Mesenchymal stem cell (in vitro differentiated cells and primary cell): ENCODE measurements around the gene RNF212B.

Source experiments
- DNase-seq: peaks from one replicate; pipeline ENCODE4 v3.0.0-alpha.2; 2013
- H2AFZ ChIP-seq: one replicate; pipeline ENCODE4 v1.6.1; 2013; ENCODE audit warnings: low read depth, mild to moderate bottlenecking, control low read depth, inconsistent platforms, low read length, moderate library complexity
- H2AK5ac ChIP-seq: 2 replicates; pipeline ENCODE4 v1.6.1; 2013; ENCODE audit warnings: low read length, moderate library complexity, mild to moderate bottlenecking, inconsistent platforms; ENCODE audit not compliant: severe bottlenecking
- H2BK120ac ChIP-seq: one replicate; pipeline ENCODE4 v1.6.1; 2013; ENCODE audit warnings: low read depth, mild to moderate bottlenecking, inconsistent platforms, low read length, moderate library complexity
- H2BK12ac ChIP-seq, 2 experiments: one replicate each; pipeline ENCODE4 v1.6.1; 2013; ENCODE audit warnings: inconsistent platforms in 2 of 2, low read length in 2 of 2, mild to moderate bottlenecking in 2 of 2, moderate library complexity in 2 of 2, control low read depth in 1 of 2
- H2BK15ac ChIP-seq: one replicate; pipeline ENCODE4 v1.6.1; 2013; ENCODE audit warnings: mild to moderate bottlenecking, low read depth, inconsistent platforms; ENCODE audit not compliant: poor library complexity, severe bottlenecking
- H2BK5ac ChIP-seq: 2 replicates; pipeline ENCODE4 v1.6.1; 2013; ENCODE audit warnings: low read depth, mild to moderate bottlenecking, low read length, control low read depth, inconsistent platforms; ENCODE audit not compliant: poor library complexity, severe bottlenecking
- H3K14ac ChIP-seq, 2 experiments: one replicate each; pipeline ENCODE4 v1.6.1; 2013; ENCODE audit warnings: inconsistent platforms in 2 of 2, low read length in 2 of 2, control low read depth in 1 of 2, mild to moderate bottlenecking in 1 of 2, moderate library complexity in 1 of 2
- H3K18ac ChIP-seq, 2 experiments: one replicate each; pipeline ENCODE4 v1.6.1; 2013; ENCODE audit warnings: inconsistent platforms in 2 of 2, low read length in 2 of 2, control low read depth in 1 of 2, low read depth in 1 of 2, mild to moderate bottlenecking in 1 of 2
- H3K23ac ChIP-seq, 2 experiments: one replicate each; pipeline ENCODE4 v1.6.1; 2013; ENCODE audit warnings: inconsistent platforms in 2 of 2, low read length in 2 of 2, mild to moderate bottlenecking in 2 of 2, moderate library complexity in 2 of 2, control low read depth in 1 of 2
- H3K27ac ChIP-seq: 2 replicates; pipeline ENCODE4 v1.5.1; 2013; ENCODE audit warnings: mild to moderate bottlenecking, moderate library complexity, low read length, control low read depth, inconsistent platforms; ENCODE audit not compliant: poor library complexity, severe bottlenecking
- H3K27me3 ChIP-seq, 2 experiments: 2 replicates each; pipeline versions ENCODE4 v1.6.1 to v1.7.0; 2013; ENCODE audit warnings: low read length in 2 of 2, mild to moderate bottlenecking in 2 of 2, moderate library complexity in 2 of 2, control low read depth in 1 of 2, inconsistent platforms in 1 of 2; ENCODE audit not compliant: control insufficient read depth in 1 of 2, insufficient read depth in 1 of 2
- H3K36me3 ChIP-seq, 2 experiments: 2 replicates each; pipeline versions ENCODE4 v1.6.1 to v1.7.0; 2013; ENCODE audit warnings: low read length in 2 of 2, control low read depth in 1 of 2, inconsistent platforms in 1 of 2, low read depth in 1 of 2, mild to moderate bottlenecking in 1 of 2; ENCODE audit not compliant: insufficient read depth in 2 of 2, control insufficient read depth in 1 of 2
- H3K4ac ChIP-seq, 2 experiments: one replicate each; pipeline ENCODE4 v1.6.1; 2013; ENCODE audit warnings: inconsistent platforms in 2 of 2, low read length in 2 of 2, mild to moderate bottlenecking in 2 of 2, moderate library complexity in 2 of 2, control low read depth in 1 of 2, low read depth in 1 of 2
- H3K4me1 ChIP-seq: 2 replicates; pipeline ENCODE4 v1.6.1; 2013; ENCODE audit warnings: low read depth, low read length, control low read depth; ENCODE audit not compliant: control insufficient read depth, insufficient read depth
- H3K4me2 ChIP-seq: 2 replicates; pipeline ENCODE4 v1.6.1; 2013; ENCODE audit warnings: low read length, mild to moderate bottlenecking, inconsistent platforms; ENCODE audit not compliant: poor library complexity, severe bottlenecking
- H3K4me3 ChIP-seq, 2 experiments: 2 replicates each; pipeline versions ENCODE4 v1.5.1 to v1.7.0; 2013; ENCODE audit warnings: low read length in 2 of 2, mild to moderate bottlenecking in 2 of 2, control low read depth in 1 of 2, low read depth in 1 of 2; ENCODE audit not compliant: insufficient read depth in 1 of 2
- H3K79me1 ChIP-seq: replicated peaks from 2 replicates; pipeline ENCODE4 v1.6.1; 2013; ENCODE audit warnings: mild to moderate bottlenecking, control low read depth, low read length, inconsistent platforms; ENCODE audit not compliant: poor library complexity, severe bottlenecking
- H3K9ac ChIP-seq: 2 replicates; pipeline ENCODE4 v1.7.0; 2013; ENCODE audit warnings: mild to moderate bottlenecking, low read length, moderate library complexity
- H3K9me3 ChIP-seq: 2 replicates; pipeline ENCODE4 v1.7.0; 2013; ENCODE audit warnings: mild to moderate bottlenecking, low read length; ENCODE audit not compliant: control insufficient read depth
- H4K8ac ChIP-seq: one replicate; pipeline ENCODE4 v1.6.1; 2013; ENCODE audit warnings: inconsistent platforms, mild to moderate bottlenecking, low read length, moderate library complexity
- H4K91ac ChIP-seq: one replicate; pipeline ENCODE4 v1.6.1; 2013; ENCODE audit warnings: mild to moderate bottlenecking, low read length, inconsistent platforms
- WGBS: methylation state at CpG from one replicate; pipeline ENCODE4 v1.1.7; 2013; ENCODE audit warnings: mixed read lengths; 5-methylcytosine and 5-hydroxymethylcytosine counted together

The RNF212B gene

DNA sequence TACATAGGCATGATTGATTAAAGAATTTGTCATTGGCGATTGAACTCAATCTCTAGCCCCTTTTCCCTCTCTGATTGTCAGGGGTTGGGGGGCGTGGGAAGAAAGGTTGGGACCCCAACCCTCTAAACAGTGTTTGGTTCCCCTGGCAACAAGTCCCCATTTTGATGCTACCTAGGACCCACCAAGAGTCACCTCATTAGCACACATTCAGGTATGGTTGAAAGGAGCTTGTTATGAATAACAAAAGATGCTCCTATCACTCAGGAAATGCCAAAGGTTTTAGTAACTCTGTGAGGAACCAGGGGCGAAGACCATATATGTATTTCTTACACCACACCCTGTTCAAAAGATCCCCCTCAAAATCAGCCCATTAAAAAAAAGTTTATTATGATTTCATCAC, 14.3 kb downstream of the RNF212B start:
- H3K36me3 ChIP-seq, result no peaks in the 10 kb centered on the region
- H3K18ac ChIP-seq, result no peak overlapping the region
- no peak overlapping the region for H4K91ac ChIP-seq
- peaks cover 9 to 10% of the 10 kb centered on the region in 2 experiments for H3K27me3 ChIP-seq
- no peaks in the 10 kb centered on the region for H3K9me3 ChIP-seq
- WGBS, result 58% methylated on average over 2 of the region's 3 CpGs
- H3K23ac ChIP-seq, result no peak overlapping the region
- no peak overlapping the region for H3K4me2 ChIP-seq
- no peak overlapping the region for H2BK5ac ChIP-seq
- no peak overlapping the region for H2BK15ac ChIP-seq
- H2BK120ac ChIP-seq, result no peak overlapping the region
- H3K9ac ChIP-seq, result no peak overlapping the region
- no peaks in the 10 kb centered on the region for H3K79me1 ChIP-seq
- no peak overlapping the region for H2BK12ac ChIP-seq
- H3K4me1 ChIP-seq, result no peaks in the 10 kb centered on the region
- H3K14ac ChIP-seq, result no peak overlapping the region
- no peak for DNase-seq
- no peak overlapping the region for H2AFZ ChIP-seq
- H4K8ac ChIP-seq, result no peak overlapping the region
- H3K27ac ChIP-seq, result no peak overlapping the region
- no peak overlapping the region for H3K4me3 ChIP-seq
- no peak overlapping the region for H3K4ac ChIP-seq
- no peak overlapping the region for H2AK5ac ChIP-seq

DNA sequence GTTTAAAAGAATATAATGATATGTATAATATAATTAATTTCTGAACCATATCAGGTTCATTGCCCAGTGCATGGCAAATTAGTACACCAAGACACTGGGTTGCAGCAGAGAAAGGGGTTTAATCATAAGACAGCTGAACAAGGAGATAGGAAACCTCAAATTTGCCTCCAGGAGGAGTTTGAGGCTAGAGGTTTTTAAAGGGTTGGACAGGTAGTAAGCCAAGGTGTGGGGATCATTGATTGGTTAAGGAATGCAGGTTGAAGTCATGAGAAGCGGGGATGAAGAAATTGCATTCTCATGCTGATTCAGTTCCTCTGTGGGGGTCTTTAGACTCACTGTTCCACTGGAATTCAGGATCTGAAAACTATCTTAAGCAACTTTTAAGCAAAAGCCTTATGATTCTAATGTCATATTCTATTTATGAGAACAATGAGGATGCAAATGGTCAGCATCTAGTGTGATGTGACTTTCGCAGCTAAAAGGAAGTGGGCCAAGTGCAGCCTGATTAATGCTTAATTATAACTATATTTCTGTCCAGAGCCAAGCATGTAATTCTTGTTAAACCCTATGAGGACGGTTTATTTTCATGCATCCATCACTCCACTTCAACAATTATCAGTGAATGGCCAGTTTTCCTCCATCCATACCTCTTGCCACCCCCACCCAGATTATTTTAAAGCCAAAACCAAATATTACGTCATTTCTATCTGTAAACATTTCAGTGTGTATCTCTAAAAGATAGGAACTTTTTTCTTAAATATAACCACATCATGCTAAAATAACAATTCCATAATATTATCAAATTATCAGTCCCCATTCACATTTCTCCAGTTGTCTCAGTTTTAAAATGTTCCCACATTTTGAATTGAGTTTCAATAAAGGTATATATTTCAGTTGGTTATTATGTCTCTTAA, 14.9 kb downstream of the RNF212B start:
- H2BK120ac ChIP-seq, result no peak overlapping the region
- H4K91ac ChIP-seq, result no peak overlapping the region
- WGBS, result 64% methylated on average over 3 of the region's 4 CpGs
- no peak overlapping the region for H2AFZ ChIP-seq
- H3K9ac ChIP-seq, result no peak overlapping the region
- H3K79me1 ChIP-seq, result no peaks in the 10 kb centered on the region
- no peak overlapping the region for H2AK5ac ChIP-seq
- no peak overlapping the region for H3K4me3 ChIP-seq
- H3K27ac ChIP-seq, result no peak overlapping the region
- H2BK5ac ChIP-seq, result no peak overlapping the region
- no peak overlapping the region for H3K23ac ChIP-seq
- no peaks in the 10 kb centered on the region for H3K9me3 ChIP-seq
- no peak overlapping the region for H3K4ac ChIP-seq
- H3K36me3 ChIP-seq, result no peaks in the 10 kb centered on the region
- no peak overlapping the region for H3K14ac ChIP-seq
- H4K8ac ChIP-seq, result no peak overlapping the region
- H2BK15ac ChIP-seq, result no peak overlapping the region
- no peak for DNase-seq
- H3K4me2 ChIP-seq, result no peak overlapping the region
- no peaks in the 10 kb centered on the region for H3K4me1 ChIP-seq
- no peak overlapping the region for H2BK12ac ChIP-seq
- H3K27me3 ChIP-seq, result peaks cover 9 to 10% of the 10 kb centered on the region in 2 experiments
- H3K18ac ChIP-seq, result no peak overlapping the region

DNA sequence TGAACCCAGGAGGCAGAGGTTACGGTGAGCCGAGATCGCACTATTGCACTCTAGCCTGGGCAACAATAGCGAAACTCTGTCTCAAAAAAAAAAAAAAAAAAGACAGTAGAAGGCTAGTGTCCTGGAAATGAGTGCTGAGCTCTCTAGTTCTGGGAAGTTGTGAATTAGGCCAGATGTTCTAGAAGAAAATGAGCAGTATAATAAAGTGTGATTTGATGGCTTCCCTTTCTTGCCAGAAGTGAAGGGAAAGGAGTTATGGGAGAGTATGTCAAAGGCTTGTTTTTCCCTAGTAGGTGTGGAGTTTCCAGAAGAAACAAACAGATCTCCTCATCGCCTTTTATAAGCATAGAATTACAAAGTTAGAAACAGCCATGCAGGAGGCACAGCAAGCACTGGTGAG, 20.5 kb downstream of the RNF212B start:
- H3K27ac ChIP-seq, result no peak overlapping the region
- no peak overlapping the region for H3K4me2 ChIP-seq
- H2BK5ac ChIP-seq, result no peak overlapping the region
- H3K36me3 ChIP-seq, result no peaks in the 10 kb centered on the region
- no peak overlapping the region for H2BK15ac ChIP-seq
- H2AK5ac ChIP-seq, result no peak overlapping the region
- no peak overlapping the region for H3K9ac ChIP-seq
- 89% methylated on average over 5 of the region's 5 CpGs for WGBS
- H3K4me1 ChIP-seq, result no peaks in the 10 kb centered on the region
- no peak for DNase-seq
- no peak overlapping the region for H2BK12ac ChIP-seq
- no peak overlapping the region for H3K23ac ChIP-seq
- no peak overlapping the region for H3K4ac ChIP-seq
- no peak overlapping the region for H3K4me3 ChIP-seq
- no peaks in the 10 kb centered on the region for H3K79me1 ChIP-seq
- no peak overlapping the region for H3K18ac ChIP-seq
- H4K8ac ChIP-seq, result no peak overlapping the region
- no peak overlapping the region for H4K91ac ChIP-seq
- no peak overlapping the region for H3K14ac ChIP-seq
- H3K27me3 ChIP-seq, result peaks cover 19% of the 10 kb centered on the region in 2 experiments
- no peak overlapping the region for H2AFZ ChIP-seq
- H2BK120ac ChIP-seq, result no peak overlapping the region
- H3K9me3 ChIP-seq, result no peaks in the 10 kb centered on the region

- Histone ChIP-seq H3K4me3 (no peak overlapping the region), H3K4me2 (no peak overlapping the region), H3K9ac (no peak overlapping the region), H3K36me3 (no peaks in the 10 kb centered on the region), H2AFZ (no peak overlapping the region), H3K18ac (no peak overlapping the region), H3K27me3 (peaks cover 19 to 24% of the 10 kb centered on the region in 2 experiments), H2BK15ac (no peak overlapping the region), H3K9me3 (no peaks in the 10 kb centered on the region), H3K4me1 (no peaks in the 10 kb centered on the region), H4K8ac (no peak overlapping the region), H2BK12ac (no peak overlapping the region), H3K4ac (no peak overlapping the region), H2BK120ac (no peak overlapping the region), H2BK5ac (no peak overlapping the region), H4K91ac (no peak overlapping the region), H3K23ac (no peak overlapping the region), H3K79me1 (no peaks in the 10 kb centered on the region), H3K14ac (no peak overlapping the region), H3K27ac (no peak overlapping the region), H2AK5ac (no peak overlapping the region)
- DNase-seq, result no peak
Measured at GRCh38 chr14:23259426-23259825, 21.7 kb downstream of the RNF212B start.
